Retinal pigment epithelial cell (primary cell): Measurements from ENCODE around the gene HAUS3.

ENCODE experiments used
- DNase-seq: peaks from one replicate; pipeline ENCODE4 v3.0.0-alpha.2; 2010; ENCODE audit warnings: low read depth
- H3K4me3 ChIP-seq: 2 replicates; pipeline ENCODE4 v1.5.1; 2011; ENCODE audit warnings: mild to moderate bottlenecking, low read length, control low read depth, moderate library complexity
- CTCF ChIP-seq: conservative IDR thresholded peaks from 2 replicates; pipeline ENCODE4 v1.5.1; 2011; ENCODE audit warnings: low read depth, low read length, control low read depth, inconsistent platforms

HAUS3 gene

GRCh38 chr4:2249526-2250356, 7.8 kb upstream of the HAUS3 start:
- TF ChIP-seq CTCF: no peak
- no peak for DNase-seq
- no peak overlapping the region for H3K4me3 ChIP-seq

- no peak for DNase-seq
- no peak overlapping the region for H3K4me3 ChIP-seq
- TF ChIP-seq CTCF: no peak
Measured at GRCh38 chr4:2248821-2249261, 6.9 kb upstream of the HAUS3 start.

- DNase-seq: no peak
- H3K4me3 ChIP-seq: no peak overlapping the region
- TF ChIP-seq CTCF: no peak
Measured at GRCh38 chr4:2248044-2248780, 6.3 kb upstream of the HAUS3 start.

GRCh38 chr4:2247128-2248043, 5.5 kb upstream of the HAUS3 start:
- no peak for DNase-seq
- TF ChIP-seq CTCF: no peak
- H3K4me3 ChIP-seq: no peak overlapping the region

GRCh38 chr4:2246384-2247127, 4.6 kb upstream of the HAUS3 start:
- no peak for TF ChIP-seq CTCF
- no peak for DNase-seq
- no peak overlapping the region for H3K4me3 ChIP-seq

- H3K4me3 ChIP-seq: no peak overlapping the region
- TF ChIP-seq CTCF: no peak
- DNase-seq: no peak
Measured at GRCh38 chr4:2245787-2246275, 3.9 kb upstream of the HAUS3 start.
